Stimulated activated CD8-positive, alpha-beta memory T cell treated with anti-CD3 and anti-CD28 coated beads, Interleukin-2, amount 100 ng/mL, for 1 hour (primary cell): ENCODE measurements around the gene NCR2.

Source experiments
- DNase-seq, 2 donors: peaks; one replicate each; pipeline ENCODE4 v3.0.0-alpha.2; 2020; ENCODE audit warnings: low read depth in 2 of 2

Gene NCR2

GRCh38 chr6:41359617-41360313 lies 24.4 kb downstream of the NCR2 start:
- no peak for DNase-seq

- no peak for DNase-seq
Measured at GRCh38 chr6:41360314-41360685, 24.9 kb downstream of the NCR2 start.

DNA sequence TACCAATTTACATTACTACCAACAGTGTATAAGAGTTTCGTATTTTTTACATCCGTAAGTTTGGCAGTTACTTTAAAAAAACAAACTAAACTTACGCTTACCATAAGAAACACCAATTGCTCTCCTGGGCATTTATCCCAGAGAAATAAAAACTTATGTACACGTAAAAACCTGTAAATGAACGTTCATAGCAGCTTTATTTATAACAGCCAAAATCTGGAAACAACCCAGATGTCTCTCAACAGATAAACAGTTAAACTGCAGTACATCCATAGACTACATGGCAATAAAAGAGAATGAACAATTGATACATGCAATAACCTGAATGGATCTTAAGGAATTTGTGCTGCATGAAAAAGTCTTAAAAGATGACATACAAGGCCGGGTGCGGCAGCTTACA lies 30.7 kb downstream of the NCR2 start:
- DNase-seq, result no peak

GRCh38 chr6:41367061-41367460 lies 31.7 kb downstream of the NCR2 start:
- no peak for DNase-seq

- DNase-seq, result no peak
Measured at GRCh38 chr6:41367700-41368099, 32.3 kb downstream of the NCR2 start.

DNA sequence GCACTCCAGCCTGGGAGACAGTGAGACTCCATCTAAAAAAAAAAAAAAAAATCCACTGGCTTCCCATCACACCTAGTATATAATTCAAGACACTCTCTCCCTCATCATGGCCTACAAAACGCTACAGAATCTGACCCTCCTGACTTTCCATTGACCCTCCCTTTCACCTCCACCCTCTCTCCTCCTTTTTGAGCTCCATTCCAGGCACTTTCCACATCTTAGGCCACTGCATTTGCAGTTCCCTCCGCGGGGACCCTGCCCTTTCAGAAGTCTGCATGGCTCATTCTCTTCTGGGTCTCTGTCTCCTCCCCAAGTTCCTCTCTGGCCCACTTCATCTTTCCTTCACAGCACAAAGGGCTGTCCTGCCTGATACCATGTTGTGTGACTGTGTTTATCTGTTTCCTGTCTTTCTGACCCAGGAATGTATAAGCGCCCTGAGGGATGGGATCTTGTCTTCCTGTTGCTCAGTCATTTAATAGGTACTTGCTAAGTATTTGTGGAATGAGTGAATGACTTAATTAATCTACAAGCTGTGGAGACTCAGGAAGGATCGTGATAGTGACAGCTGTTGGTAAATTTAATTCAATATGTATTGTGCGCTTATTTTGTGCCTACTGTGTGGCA lies 35.2 kb downstream of the NCR2 start:
- no peak for DNase-seq

DNA sequence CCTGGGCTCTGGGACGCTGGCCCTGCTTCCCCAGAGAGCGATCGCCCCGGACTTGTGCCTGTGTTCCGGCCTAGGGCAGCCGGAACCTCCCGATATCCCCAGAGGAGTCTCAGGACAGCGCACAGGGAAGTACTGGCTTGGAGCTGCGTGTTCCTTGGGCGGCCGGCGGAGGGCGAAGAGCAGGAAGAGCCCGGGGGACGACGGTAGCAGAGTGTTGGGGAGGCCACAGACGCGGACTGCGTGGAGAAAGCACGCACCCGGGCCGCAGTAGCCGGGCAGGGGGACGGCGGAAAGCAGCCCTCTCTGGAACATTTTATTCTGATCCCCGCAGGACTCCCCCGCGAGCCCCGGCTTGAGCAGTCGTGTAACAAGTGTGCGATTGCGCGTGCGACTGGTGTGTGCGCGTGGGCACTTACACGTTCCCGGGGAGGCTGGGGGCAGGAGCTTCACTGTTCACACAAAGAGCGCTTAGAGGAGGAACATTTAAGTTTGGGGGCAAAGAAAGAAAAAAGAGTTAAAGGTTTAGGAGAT lies 36.1 kb downstream of the NCR2 start:
- DNase-seq, result no peak

DNA sequence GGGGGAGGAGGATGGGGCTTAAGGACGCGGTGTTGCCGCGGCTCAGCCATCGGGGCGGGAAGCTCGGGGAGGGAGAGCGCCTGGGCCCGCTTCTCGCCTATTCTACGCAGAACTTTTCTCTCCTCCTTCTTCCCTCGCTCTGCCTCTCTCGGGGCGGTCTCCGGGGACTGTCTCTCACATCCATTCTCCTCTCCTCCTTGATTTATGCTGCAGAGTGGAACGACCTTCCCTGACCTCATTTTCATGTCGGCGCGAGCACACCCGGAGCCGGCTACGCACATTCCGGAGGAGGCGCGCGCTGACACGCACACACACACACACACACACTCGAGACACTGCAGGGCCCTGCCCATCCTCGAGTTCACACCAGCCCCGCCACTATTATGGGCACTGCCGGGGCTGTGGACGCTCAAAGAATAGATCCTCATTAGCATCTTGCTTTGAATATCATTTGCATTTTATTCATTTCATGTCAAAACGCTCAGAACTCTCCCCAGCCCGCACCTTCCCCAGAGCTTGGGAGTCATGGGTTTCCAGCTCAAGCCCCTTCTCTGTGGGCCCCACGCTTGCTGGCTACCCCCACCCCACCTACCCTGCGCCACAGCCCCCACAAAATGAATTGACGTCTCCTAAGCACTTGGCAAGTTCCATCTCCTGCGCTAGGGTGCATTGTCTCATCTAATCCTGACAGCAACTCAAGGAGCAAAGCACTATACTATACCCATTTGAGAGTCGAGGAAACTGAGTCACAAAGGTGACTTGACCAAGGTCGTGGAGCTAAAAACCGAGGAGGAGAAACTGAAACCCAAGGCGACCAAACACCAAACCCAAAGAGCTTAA lies 36.8 kb downstream of the NCR2 start:
- DNase-seq, result no peak

- no peak for DNase-seq
Measured at GRCh38 chr6:41372832-41373626, 37.6 kb downstream of the NCR2 start.

DNA sequence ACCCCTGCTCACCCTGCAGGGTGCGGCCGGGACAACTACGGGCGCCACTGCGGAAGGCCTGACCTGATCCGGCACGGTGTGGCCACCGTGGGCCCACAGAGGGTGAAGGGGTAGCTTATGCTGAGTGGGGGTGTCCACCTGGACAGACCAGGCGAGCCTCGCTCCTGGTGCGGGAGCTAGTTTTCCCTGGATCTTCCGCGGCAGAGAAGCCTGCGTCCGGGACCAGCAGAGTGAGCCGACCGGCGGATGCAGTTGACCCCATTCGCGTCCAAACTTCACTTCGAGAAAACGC lies 38.2 kb downstream of the NCR2 start:
- DNase-seq, result no peak

GRCh38 chr6:41373919-41374617 lies 38.7 kb downstream of the NCR2 start:
- DNase-seq, result no peak

DNA sequence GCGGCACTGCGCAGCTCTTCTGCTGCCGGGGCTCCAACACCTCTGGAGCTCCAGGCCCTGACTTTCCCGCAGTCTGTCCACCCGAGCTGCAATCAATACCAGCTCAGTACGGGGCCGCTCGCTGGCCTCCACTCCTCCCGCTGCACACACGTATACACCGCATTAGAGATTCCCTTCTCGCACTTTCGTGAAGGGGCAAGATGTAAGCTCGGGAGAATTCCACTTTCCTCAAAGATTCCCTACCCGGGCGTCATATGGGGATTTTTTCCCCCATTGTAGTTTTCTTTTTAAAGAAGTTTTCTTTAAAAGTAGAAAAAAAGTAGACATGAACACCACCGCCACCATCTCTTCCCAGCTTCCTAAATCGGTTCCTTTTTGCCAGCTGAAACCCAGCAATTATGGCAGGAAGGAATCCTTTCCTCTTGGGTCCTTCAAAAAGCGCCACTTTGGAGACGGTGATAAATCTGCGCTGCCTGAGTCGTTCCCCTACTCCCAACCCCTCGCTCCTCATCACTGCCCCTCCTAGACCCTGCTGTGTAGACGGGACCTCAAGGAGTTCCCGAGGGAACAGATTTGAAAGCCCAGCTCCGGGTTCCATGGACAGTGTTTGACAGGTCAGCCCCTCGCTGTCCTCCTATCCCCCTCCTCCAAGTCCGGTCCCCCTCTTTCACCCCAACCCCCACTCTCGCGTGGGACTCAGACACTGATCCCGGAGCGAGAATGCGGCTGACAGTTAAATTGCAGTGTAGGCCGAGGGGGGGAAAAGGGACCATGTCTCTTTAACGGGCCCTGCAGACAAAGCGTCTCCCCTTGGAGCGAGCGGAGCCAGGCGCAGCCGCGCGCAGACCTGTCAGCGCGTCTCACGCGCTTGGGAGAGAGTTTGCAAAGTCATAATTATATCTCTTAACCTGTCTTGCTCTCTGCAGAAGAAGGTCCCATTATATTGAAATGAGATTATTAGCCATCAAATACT lies 39.5 kb downstream of the NCR2 start:
- no peak for DNase-seq

DNA sequence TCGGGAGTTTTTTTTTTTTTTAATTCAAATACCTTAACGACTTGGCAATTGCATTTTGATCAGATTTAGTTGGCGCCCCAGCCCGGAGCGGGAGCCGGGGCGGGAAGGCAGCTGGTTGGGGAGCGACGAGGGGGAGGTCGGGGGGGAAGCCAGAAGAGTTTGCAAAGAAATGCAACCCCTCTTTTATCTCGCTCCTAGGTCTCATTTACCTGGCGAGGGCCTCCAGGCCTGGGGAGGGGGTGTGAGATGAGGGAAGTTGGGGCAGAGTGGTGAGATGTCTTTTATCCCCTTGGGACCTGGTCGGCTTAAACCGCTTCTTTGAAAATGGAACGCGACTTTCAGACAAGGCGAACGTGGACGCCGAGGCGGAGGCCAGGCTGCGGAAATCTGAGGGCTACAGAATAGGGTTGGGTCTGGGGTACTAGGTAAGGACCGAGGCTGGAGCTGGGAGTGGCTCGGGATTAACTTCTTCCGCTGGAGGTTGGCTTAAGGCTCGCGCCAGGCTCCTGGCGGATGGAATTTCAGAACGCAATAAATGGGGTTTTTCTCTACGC lies 40.3 kb downstream of the NCR2 start:
- no peak for DNase-seq

DNA sequence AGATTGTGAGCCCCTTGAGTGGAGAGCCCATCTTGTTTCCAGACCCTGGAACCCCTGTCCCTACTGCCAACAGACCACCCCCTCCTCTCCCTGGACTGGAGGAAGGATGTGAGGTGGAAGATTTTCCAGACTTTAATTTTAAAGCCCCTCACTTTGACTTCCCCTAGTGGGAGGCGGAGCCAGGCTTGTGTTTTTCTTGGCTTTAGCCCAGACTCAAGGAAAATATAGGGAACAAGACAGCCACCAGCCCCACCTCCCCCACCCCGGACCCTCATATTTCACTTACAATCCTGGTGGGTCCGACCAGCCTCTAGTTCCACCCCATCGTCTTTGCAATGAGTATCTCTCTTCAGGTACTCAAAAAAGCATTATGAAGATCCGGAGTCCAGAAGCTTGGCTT lies 40.8 kb downstream of the NCR2 start:
- no peak for DNase-seq

DNA sequence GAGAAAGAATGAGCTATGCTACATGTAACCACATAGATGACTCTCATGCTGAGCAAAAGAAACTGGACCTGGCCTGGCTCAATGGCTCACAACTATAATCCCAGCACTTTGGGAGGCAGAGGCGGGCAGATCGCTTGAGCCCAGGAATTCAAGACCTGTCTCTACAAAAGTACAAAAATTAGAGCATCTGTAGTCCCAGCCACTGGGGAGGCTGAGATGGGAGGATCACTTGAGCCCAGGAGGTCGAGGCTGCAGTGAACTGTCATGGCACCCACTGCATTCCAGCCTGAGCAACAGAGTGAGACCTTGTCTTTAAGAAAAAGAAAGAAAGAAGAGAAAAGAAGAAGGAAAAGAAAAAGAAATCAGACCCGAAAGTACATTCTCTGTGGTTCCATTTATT lies 41.7 kb downstream of the NCR2 start:
- no peak for DNase-seq

- DNase-seq, result no peak
Measured at GRCh38 chr6:41379306-41379705, 43.9 kb downstream of the NCR2 start.

- no peak for DNase-seq
Measured at GRCh38 chr6:41386594-41386993, 51.2 kb downstream of the NCR2 start.

- no peak for DNase-seq
Measured at GRCh38 chr6:41392246-41392645, 56.8 kb downstream of the NCR2 start.

DNA sequence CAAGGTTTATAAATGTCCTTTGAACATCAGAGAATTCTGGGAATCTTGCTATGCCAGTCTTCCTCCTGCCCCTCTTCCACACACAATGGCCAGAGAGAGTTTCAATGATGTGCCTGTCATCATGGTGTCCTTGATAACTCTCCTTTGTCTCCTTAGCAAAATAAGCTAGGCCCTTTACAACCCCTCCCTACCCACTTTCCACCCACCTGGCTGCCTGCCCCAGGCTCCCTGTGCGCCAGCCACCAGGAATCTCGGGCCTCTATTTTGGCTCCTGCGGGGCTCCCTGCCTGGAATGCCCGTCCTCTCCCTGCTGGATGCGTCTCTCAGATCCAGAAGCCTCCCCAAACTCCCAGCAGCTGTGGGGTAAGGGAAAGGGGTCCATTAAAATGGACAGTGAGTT lies 60.9 kb downstream of the NCR2 start:
- DNase-seq, result no peak

DNA sequence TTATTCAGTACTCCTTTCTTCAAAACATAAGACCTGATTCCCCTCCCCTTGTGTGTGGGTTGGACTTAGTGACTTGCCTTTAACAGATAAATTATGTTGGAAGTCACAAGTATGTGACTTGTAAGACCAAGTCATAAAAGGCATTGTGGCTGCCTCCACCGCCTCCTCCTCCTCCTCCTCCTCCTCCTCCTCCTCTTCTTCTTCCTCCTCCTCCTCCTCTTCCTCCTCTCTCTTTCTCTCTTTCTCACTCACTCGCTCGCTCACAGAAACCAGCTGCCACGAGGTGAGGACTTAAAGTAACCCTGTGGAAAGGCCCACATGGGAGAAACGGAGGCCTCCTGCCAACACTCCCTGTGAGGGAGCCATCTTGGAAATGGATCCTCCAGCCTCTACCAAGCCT lies 64.0 kb downstream of the NCR2 start:
- DNase-seq, result no peak
